NCI-H2107 (cell line): ENCODE data around the gene ZBTB33.
A peak's percentile ranks its signal among the peaks of the same experiment; 100 is the strongest.

Source experiments
- DNase-seq: peaks from one replicate; lab custom pipeline; 2025; lab: John Stamatoyannopoulos, UW

The ZBTB33 gene

GRCh38 chrX:120250522-120251271, at the start of gene ZBTB33:
TSS of gene ZBTB33 (plus strand) at chrX:120250812. CDS start at chrX:120253416, 2,604 bp downstream.
- peak; percentile 90 for DNase-seq

GRCh38 chrX:120200851-120201250, 49.8 kb upstream of the ZBTB33 start:
- no peak for DNase-seq

GRCh38 chrX:120205816-120206753, 44.5 kb upstream of the ZBTB33 start:
- DNase-seq = no peak

GRCh38 chrX:120207009-120207605, 43.5 kb upstream of the ZBTB33 start:
- no peak for DNase-seq

GRCh38 chrX:120213438-120214265, 37.0 kb upstream of the ZBTB33 start:
- peak; percentile 12 for DNase-seq

GRCh38 chrX:120223374-120223773, 27.2 kb upstream of the ZBTB33 start:
- no peak for DNase-seq

- DNase-seq = no peak
Observed at GRCh38 chrX:120224388-120224787, 26.2 kb upstream of the ZBTB33 start.

- DNase-seq = no peak
Observed at GRCh38 chrX:120228187-120228908, 22.3 kb upstream of the ZBTB33 start.

- DNase-seq = no peak
Observed at GRCh38 chrX:120235284-120235683, 15.3 kb upstream of the ZBTB33 start.

- DNase-seq = no peak
Observed at GRCh38 chrX:120236687-120237479, 13.7 kb upstream of the ZBTB33 start.

- no peak for DNase-seq
Observed at GRCh38 chrX:120238933-120239332, 11.7 kb upstream of the ZBTB33 start.

GRCh38 chrX:120242813-120243212, 7.8 kb upstream of the ZBTB33 start:
- no peak for DNase-seq

- DNase-seq = no peak
Observed at GRCh38 chrX:120244395-120244734, 6.2 kb upstream of the ZBTB33 start.

GRCh38 chrX:120244735-120245498, 5.7 kb upstream of the ZBTB33 start:
- peak; percentile 47 for DNase-seq

- no peak for DNase-seq
Observed at GRCh38 chrX:120251471-120252011, 929 bp downstream of the ZBTB33 start.

- DNase-seq = no peak
Observed at GRCh38 chrX:120253784-120254183, 3.2 kb downstream of the ZBTB33 start.

GRCh38 chrX:120260369-120260768, 9.8 kb downstream of the ZBTB33 start:
- peak; percentile 46 for DNase-seq

- DNase-seq = no peak
Observed at GRCh38 chrX:120262859-120263708, 12.5 kb downstream of the ZBTB33 start.
